NCI-H1930 (cell line): ENCODE results near the gene ANO5.

Experiments
- DNase-seq, 2 experiments: peaks; one replicate each; lab custom pipeline; 2025; lab: John Stamatoyannopoulos, UW

Gene ANO5

GRCh38 chr11:22192642-22193347 is at the start of gene ANO5:
Gene ANO5 (plus strand): TSS chr11:22193085. CDS start chr11:22193493, 408 bp downstream.
- DNase-seq = peak; percentile 61 to 67

- no peak for DNase-seq
Measured at GRCh38 chr11:22151649-22152197, 41.2 kb upstream of the ANO5 start.

- no peak for DNase-seq
Measured at GRCh38 chr11:22157531-22157930, 35.4 kb upstream of the ANO5 start.

GRCh38 chr11:22161489-22161888 is 31.4 kb upstream of the ANO5 start:
- DNase-seq = no peak

GRCh38 chr11:22162756-22163155 is 30.1 kb upstream of the ANO5 start:
- DNase-seq = no peak

- DNase-seq = no peak
Measured at GRCh38 chr11:22163394-22163797, 29.5 kb upstream of the ANO5 start.

- no peak for DNase-seq
Measured at GRCh38 chr11:22165087-22165486, 27.8 kb upstream of the ANO5 start.

- no peak for DNase-seq
Measured at GRCh38 chr11:22165759-22166513, 26.9 kb upstream of the ANO5 start.

- no peak for DNase-seq
Measured at GRCh38 chr11:22169833-22170232, 23.1 kb upstream of the ANO5 start.

- no peak for DNase-seq
Measured at GRCh38 chr11:22173532-22173931, 19.4 kb upstream of the ANO5 start.

- DNase-seq = no peak
Measured at GRCh38 chr11:22177186-22177585, 15.7 kb upstream of the ANO5 start.

- DNase-seq = no peak
Measured at GRCh38 chr11:22179626-22180025, 13.3 kb upstream of the ANO5 start.

GRCh38 chr11:22180131-22180530 is 12.8 kb upstream of the ANO5 start:
- no peak for DNase-seq

GRCh38 chr11:22189660-22190059 is 3.2 kb upstream of the ANO5 start:
- no peak for DNase-seq

- DNase-seq = no peak
Measured at GRCh38 chr11:22190827-22191463, 1.9 kb upstream of the ANO5 start.

GRCh38 chr11:22192289-22192641 is 620 bp upstream of the ANO5 start:
- DNase-seq = peak; percentile 40 to 56

- DNase-seq = peak; percentile 7 to 42
Measured at GRCh38 chr11:22193348-22194051, 615 bp downstream of the ANO5 start.

GRCh38 chr11:22194306-22194705 is 1.4 kb downstream of the ANO5 start:
- DNase-seq = no peak

- no peak for DNase-seq
Measured at GRCh38 chr11:22194907-22195306, 2.0 kb downstream of the ANO5 start.

GRCh38 chr11:22197139-22198005 is 4.5 kb downstream of the ANO5 start:
- no peak for DNase-seq

GRCh38 chr11:22199243-22199642 is 6.4 kb downstream of the ANO5 start:
- no peak for DNase-seq
